Fibroblast of the aortic adventitia (primary cell): ENCODE measurements around the gene TAS2R14. TPM values are rescaled to one million over a fixed set of nuclear protein-coding genes. Genes with fewer than 3 reads are reported as not detected.

ENCODE experiments used
- DNase-seq: peaks from one replicate; pipeline ENCODE4 v3.0.0-alpha.2; 2010; ENCODE audit warnings: low read depth
- H3K4me3 ChIP-seq: 2 replicates; pipeline ENCODE4 v1.5.1; 2011; ENCODE audit warnings: low read depth, mild to moderate bottlenecking, control low read depth, low read length, moderate library complexity
- CTCF ChIP-seq: IDR thresholded peaks from 2 replicates; pipeline ENCODE4 v1.5.1; 2011; ENCODE audit warnings: mild to moderate bottlenecking, low read length, control low read depth, inconsistent platforms; ENCODE audit not compliant: insufficient read depth
- total RNA-seq: library from RNA; depleted of rRNA; stranded (reverse); fragments of >200 nt; gene quantifications from 2 replicates; pipeline ENCODE4 v1.2.3, GENCODE V29; 2012; ENCODE audit warnings: low replicate concordance

Gene TAS2R14
- total RNA-seq, 1 donor = 5.2 TPM

DNA sequence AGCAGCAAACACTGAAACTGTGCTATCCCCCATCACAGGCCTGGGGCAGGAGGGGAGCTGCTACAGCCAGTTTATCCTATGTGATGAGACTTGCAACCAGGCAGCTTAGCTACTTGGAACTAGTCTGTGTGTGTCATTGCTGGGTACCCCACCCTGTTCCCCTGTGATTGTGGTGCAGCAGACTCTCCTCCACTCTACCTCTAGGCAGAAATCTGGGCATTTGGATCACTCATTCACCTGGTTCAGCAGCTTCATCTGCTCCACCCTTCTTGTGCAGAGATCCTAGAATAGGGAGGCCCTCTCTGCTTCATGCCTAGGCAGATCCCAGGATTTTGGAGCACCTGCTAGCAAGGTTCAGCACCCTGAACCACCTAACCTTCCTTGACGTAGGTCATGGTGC is 38.5 kb downstream of the TAS2R14 start:
- no peak overlapping the region for H3K4me3 ChIP-seq
- no peak for TF ChIP-seq CTCF

DNA sequence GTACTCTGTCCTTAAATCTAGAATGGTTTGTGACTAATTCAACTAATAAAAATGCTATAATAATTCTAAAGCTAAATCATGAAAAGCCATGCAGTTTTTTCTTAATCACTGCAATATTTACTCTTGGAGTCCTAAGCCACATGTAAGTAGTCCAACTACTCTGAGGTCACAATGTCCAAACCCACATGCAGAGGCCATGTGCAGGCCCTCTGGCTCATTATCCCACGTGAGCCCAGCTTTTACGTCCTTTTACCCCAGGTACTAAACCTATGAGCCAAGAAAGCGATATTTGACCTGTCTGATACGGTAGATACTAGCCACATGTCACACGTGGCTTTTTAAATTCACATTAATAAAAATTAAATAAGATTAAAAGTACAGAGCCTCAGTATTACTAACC is 42.2 kb downstream of the TAS2R14 start:
- DNase-seq = no peak
- no peak overlapping the region for H3K4me3 ChIP-seq
- TF ChIP-seq CTCF = no peak

More for the DNA sequence above, 38.5 kb downstream of the TAS2R14 start:
- DNase-seq = no peak

- no peak for TF ChIP-seq CTCF
- H3K4me3 ChIP-seq = no peak overlapping the region
- DNase-seq = no peak
Measured at GRCh38 chr12:10891937-10892336, 47.1 kb downstream of the TAS2R14 start.

DNA sequence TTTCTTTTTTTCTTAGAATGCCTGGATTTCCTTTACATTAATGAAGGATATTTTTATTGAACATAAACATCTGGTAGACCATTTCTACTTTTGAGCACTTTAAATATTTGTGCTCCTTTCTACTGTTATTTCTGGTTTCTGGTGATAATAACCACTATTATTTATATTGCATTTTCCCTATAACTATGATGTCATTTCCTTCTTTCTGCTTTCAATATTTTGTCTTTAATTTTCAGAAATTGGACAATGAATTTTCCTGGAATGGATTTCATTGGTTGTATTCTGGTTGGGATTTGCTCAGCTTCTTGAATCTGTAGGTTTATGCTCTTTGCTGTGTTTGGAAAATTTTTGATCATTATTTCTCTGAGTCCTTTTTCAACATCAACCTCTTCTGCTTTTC is 49.8 kb downstream of the TAS2R14 start:
- no peak for DNase-seq
- TF ChIP-seq CTCF = no peak
- H3K4me3 ChIP-seq = no peak overlapping the region

Other genes with a start within 250 kb of the TAS2R14 start
- 139 and 191 TPM in 2 replicates for gene YBX3, start 215.9 kb downstream of the TAS2R14 start, total RNA-seq
- gene TAS2R7, start 136.6 kb downstream of the TAS2R14 start, total RNA-seq = 0.18 TPM in 1 of 2 replicates, not detected in the other
- 0.45 TPM in 1 of 2 replicates, not detected in the other for gene TAS2R8, start 132.0 kb downstream of the TAS2R14 start, total RNA-seq
- 0.09 TPM in 1 of 2 replicates, not detected in the other for gene TAS2R9, start 129.1 kb downstream of the TAS2R14 start, total RNA-seq
- 2.3 TPM in 1 of 2 replicates, not detected in the other for gene TAS2R10, start 112.9 kb downstream of the TAS2R14 start, total RNA-seq
- gene PRR4, start 89.8 kb downstream of the TAS2R14 start, total RNA-seq = 3.4 and 7.1 TPM in 2 replicates
- gene PRH1, start 55.0 kb downstream of the TAS2R14 start, total RNA-seq = 22.4 and 24.4 TPM in 2 replicates
- 2.8 and 7.4 TPM in 2 replicates for gene TAS2R13, start 29.7 kb downstream of the TAS2R14 start, total RNA-seq
- gene PRH2, start 10.0 kb downstream of the TAS2R14 start, total RNA-seq = not detected in 2 replicates
- gene TAS2R50, start 47.6 kb upstream of the TAS2R14 start, total RNA-seq = 3.1 and 6.5 TPM in 2 replicates
- 1.9 and 5.0 TPM in 2 replicates for gene TAS2R20, start 59.0 kb upstream of the TAS2R14 start, total RNA-seq
- gene TAS2R19, start 83.4 kb upstream of the TAS2R14 start, total RNA-seq = 6.3 and 6.5 TPM in 2 replicates
- 6.2 and 13.6 TPM in 2 replicates for gene TAS2R31, start 92.1 kb upstream of the TAS2R14 start, total RNA-seq
- 4.7 and 8.8 TPM in 2 replicates for gene TAS2R46, start 123.0 kb upstream of the TAS2R14 start, total RNA-seq
- gene TAS2R43, start 153.1 kb upstream of the TAS2R14 start, total RNA-seq = 1.3 and 2.3 TPM in 2 replicates
- 6.9 and 16.4 TPM in 2 replicates for gene TAS2R30, start 195.4 kb upstream of the TAS2R14 start, total RNA-seq
- 6.5 and 8.3 TPM in 2 replicates for gene SMIM10L1, start 231.9 kb upstream of the TAS2R14 start, total RNA-seq
- not detected in 2 replicates for gene TAS2R42, start 247.7 kb upstream of the TAS2R14 start, total RNA-seq